Tibial artery (tissue), 4 donors: ENCODE measurements around the gene DLGAP5.

ENCODE experiments used
- DNase-seq, 2 donors: peaks; one replicate each; pipeline ENCODE4 v3.0.0-alpha.2; 2019
- H3K27ac ChIP-seq, 2 donors: fragments of 200-600 bp; sonication (generic) in 1 of 2; 1 replicate in 1 of 2; 2 replicates in 1 of 2; pipeline ENCODE4 v1.5.1; 2018 to 2019; ENCODE audit warnings: mild to moderate bottlenecking in 1 of 2
- H3K27me3 ChIP-seq, 2 donors: fragments of 200-600 bp; sonication (generic) in 1 of 2; one replicate each; pipeline versions ENCODE4 v1.5.1 to v1.6.0; 2016 to 2019
- H3K36me3 ChIP-seq, 3 donors: fragments of 200-600 bp; sonication (generic) in 2 of 3; one replicate each; pipeline ENCODE4 v1.5.1; 2016 to 2019; ENCODE audit warnings: mild to moderate bottlenecking in 2 of 3
- H3K4me1 ChIP-seq, 4 donors: fragments of 200-600 bp; sonication (generic) in 2 of 4; 1 replicate in 3 of 4; 2 replicates in 1 of 4; pipeline ENCODE4 v1.5.1; 2016 to 2019
- H3K4me3 ChIP-seq, 2 donors: fragments of 200-600 bp; sonication (generic) in 1 of 2; 1 replicate in 1 of 2; 2 replicates in 1 of 2; pipeline ENCODE4 v1.5.1; 2018 to 2019; ENCODE audit warnings: mild to moderate bottlenecking in 2 of 2
- H3K9me3 ChIP-seq, 3 donors: fragments of 200-600 bp; sonication (generic) in 1 of 3; one replicate each; pipeline ENCODE4 v1.5.1; 2016 to 2019
- intact Hi-C: fragments of 100-400 bp; cut with DNase I; formaldehyde crosslinking; loops from one replicate; pipeline ENCODE4 v1.15.0; 2023; ENCODE audit warnings: low total_unique reads
- TF ChIP-seq, protein P1 (sequence below), 2 experiments: fragments of 200-600 bp in 1 of 2; fragments of 450-650 bp in 1 of 2; IDR thresholded peaks; one replicate each; pipeline ENCODE4 v1.5.1; 2017 to 2019; ENCODE audit warnings: antibody characterized with exemption in 2 of 2, mild to moderate bottlenecking in 1 of 2, moderate library complexity in 1 of 2

Gene DLGAP5

DNA sequence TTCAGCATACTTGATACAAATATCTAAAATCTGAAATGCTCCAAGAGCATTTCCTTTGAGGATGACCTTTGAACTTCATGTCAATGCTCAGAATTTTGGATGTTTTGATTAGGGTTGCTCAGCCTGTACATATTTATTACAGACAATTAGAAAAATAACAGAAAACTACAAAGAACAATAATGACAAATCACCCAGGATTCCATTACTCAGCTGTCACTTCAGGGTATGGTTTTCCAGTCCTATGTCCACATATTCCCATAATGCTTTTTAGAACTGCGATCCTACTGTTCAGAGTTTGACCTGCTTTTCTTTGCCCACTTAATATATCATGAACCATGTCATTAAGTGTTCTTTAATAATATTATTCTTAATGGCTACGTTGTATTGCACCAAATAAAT, 11.4 kb downstream of the DLGAP5 start:
- H3K36me3 ChIP-seq = no peaks in the 10 kb centered on the region
- no peaks in the 10 kb centered on the region for H3K4me1 ChIP-seq
- intact Hi-C loops = no loop called here
- no peaks in the 10 kb centered on the region for H3K27me3 ChIP-seq
- DNase-seq = no peak
- H3K27ac ChIP-seq = no peak overlapping the region
- H3K9me3 ChIP-seq = no peaks in the 10 kb centered on the region
- TF ChIP-seq, protein P1, sequence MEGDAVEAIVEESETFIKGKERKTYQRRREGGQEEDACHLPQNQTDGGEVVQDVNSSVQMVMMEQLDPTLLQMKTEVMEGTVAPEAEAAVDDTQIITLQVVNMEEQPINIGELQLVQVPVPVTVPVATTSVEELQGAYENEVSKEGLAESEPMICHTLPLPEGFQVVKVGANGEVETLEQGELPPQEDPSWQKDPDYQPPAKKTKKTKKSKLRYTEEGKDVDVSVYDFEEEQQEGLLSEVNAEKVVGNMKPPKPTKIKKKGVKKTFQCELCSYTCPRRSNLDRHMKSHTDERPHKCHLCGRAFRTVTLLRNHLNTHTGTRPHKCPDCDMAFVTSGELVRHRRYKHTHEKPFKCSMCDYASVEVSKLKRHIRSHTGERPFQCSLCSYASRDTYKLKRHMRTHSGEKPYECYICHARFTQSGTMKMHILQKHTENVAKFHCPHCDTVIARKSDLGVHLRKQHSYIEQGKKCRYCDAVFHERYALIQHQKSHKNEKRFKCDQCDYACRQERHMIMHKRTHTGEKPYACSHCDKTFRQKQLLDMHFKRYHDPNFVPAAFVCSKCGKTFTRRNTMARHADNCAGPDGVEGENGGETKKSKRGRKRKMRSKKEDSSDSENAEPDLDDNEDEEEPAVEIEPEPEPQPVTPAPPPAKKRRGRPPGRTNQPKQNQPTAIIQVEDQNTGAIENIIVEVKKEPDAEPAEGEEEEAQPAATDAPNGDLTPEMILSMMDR (IDR thresholded peaks at IDR 0.05) = no peak
- no peak overlapping the region for H3K4me3 ChIP-seq

- H3K27me3 ChIP-seq = no peaks in the 10 kb centered on the region
- no peak overlapping the region for H3K4me3 ChIP-seq
- no peak for DNase-seq
- no peak overlapping the region for H3K27ac ChIP-seq
- TF ChIP-seq, protein P1 (IDR thresholded peaks at IDR 0.05) = no peak
- no peaks in the 10 kb centered on the region for H3K9me3 ChIP-seq
- intact Hi-C loops = no loop called here
- H3K36me3 ChIP-seq = no peaks in the 10 kb centered on the region
- no peaks in the 10 kb centered on the region for H3K4me1 ChIP-seq
Measured at GRCh38 chr14:55170526-55170925, 20.9 kb downstream of the DLGAP5 start.

DNA sequence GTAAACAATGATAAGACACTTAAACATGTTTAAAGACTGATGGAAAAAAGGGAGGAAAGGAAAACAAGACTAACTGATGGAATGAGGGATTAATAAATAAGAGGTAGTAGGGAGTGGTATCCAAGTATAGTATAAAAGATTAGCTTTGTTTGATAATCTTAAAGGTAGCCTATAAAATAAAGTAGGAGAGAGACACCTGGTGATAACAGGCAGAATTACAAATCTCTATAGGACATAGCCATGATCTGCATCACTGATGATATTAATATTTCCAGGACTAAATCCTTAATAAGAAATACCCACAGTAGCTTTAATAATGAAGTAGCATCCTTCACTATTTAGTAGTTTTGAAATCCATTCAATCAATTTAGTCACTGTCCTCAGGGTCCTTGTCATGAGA, 30.4 kb downstream of the DLGAP5 start:
- DNase-seq = no peak
- TF ChIP-seq, protein P1 (IDR thresholded peaks at IDR 0.05) = peak; percentile 69 to 72
- Histone ChIP-seq H3K36me3 (no peaks in the 10 kb centered on the region), H3K4me1 (no peaks in the 10 kb centered on the region), H3K27me3 (no peaks in the 10 kb centered on the region), H3K9me3 (no peaks in the 10 kb centered on the region), H3K4me3 (no peak overlapping the region), H3K27ac (no peak overlapping the region)
- intact Hi-C loops = loop anchor here (2.0 kb wide), 1 partner anchor 74 kb away; no protein-coding TSS in a partner anchor

DNA sequence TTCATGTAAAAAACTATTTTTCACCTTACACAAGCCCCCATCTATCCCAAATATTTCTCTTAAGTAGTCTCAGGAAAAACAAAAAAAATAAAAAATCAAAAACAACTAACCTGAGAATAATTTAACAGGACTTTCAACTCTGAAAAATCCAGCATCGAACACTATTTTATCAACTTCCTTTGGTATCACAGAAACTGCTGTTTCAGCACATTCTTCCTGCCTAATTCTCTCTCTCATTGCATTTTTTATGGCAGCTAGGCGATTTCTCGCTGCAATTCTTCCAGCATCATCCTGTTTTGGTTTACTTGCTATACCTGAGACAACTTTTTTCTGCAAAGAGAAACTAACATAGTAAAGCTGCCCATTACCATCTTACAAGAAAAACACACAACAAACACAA, 33.0 kb downstream of the DLGAP5 start:
- Histone ChIP-seq H3K36me3 (no peaks in the 10 kb centered on the region), H3K27ac (no peak overlapping the region), H3K27me3 (no peaks in the 10 kb centered on the region), H3K9me3 (no peaks in the 10 kb centered on the region), H3K4me1 (no peaks in the 10 kb centered on the region), H3K4me3 (no peak overlapping the region)
- DNase-seq = no peak
- TF ChIP-seq, protein P1 (IDR thresholded peaks at IDR 0.05) = no peak
- intact Hi-C loops = no loop called here

DNA sequence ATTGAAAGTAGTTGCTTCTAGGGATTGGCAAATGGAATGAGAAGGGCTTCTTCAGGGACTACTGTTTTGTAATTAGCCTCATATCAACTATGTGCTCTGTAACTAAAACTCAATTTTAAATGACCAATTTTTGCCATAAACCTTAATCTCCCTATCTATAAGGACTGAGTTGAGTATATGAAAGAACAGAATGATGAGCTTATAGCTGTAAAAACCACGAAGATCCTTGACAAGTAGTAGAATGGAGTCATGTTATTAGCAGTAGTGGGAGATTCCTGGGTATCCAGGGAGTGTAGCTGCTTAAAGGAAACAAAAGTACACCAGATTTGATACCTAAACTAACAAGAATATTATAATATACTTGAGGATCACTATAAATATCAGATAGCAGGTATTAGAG, 34.3 kb downstream of the DLGAP5 start:
- Histone ChIP-seq H3K27me3 (no peaks in the 10 kb centered on the region), H3K4me1 (no peaks in the 10 kb centered on the region), H3K27ac (no peak overlapping the region), H3K36me3 (no peaks in the 10 kb centered on the region), H3K9me3 (no peaks in the 10 kb centered on the region), H3K4me3 (no peak overlapping the region)
- TF ChIP-seq, protein P1 (IDR thresholded peaks at IDR 0.05) = no peak
- intact Hi-C loops = no loop called here
- DNase-seq = no peak

DNA sequence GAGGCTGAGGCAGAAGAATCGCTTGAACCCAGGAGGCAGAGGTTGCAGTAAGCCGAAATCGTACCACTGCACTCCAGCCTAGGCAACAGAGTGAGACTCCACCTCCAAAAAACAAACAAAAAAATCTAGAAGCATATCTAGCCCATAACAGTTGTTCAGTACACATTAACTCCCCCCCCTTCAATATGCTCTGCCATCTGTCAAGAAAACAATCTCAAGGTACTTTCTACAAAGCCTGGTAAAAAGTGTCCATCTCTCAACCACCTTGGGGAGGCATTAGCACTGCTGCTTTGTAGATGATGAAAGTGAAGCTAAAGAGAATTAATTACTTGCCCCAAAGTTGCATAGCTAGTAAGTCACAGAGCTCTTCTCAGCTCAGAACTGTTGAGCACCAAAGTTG, 37.4 kb downstream of the DLGAP5 start:
- intact Hi-C loops = no loop called here
- Histone ChIP-seq H3K27ac (no peak overlapping the region), H3K4me1 (no peaks in the 10 kb centered on the region), H3K36me3 (no peaks in the 10 kb centered on the region), H3K4me3 (no peak overlapping the region), H3K27me3 (no peaks in the 10 kb centered on the region), H3K9me3 (no peaks in the 10 kb centered on the region)
- TF ChIP-seq, protein P1 (IDR thresholded peaks at IDR 0.05) = no peak
- no peak for DNase-seq
